H9 (cell line): ENCODE data around the gene AK4. TPM values are rescaled to one million over a fixed set of nuclear protein-coding genes. Genes with fewer than 3 reads are reported as not detected.

Source experiments
- DNase-seq: peaks from one replicate; pipeline ENCODE4 v3.0.0-alpha.2; 2017
- H2AFZ ChIP-seq: one replicate; pipeline ENCODE4 v1.6.1; 2013; ENCODE audit warnings: mild to moderate bottlenecking, low read length, control low read depth, moderate library complexity
- H2AK5ac ChIP-seq: 2 replicates; pipeline ENCODE4 v1.6.1; 2013; ENCODE audit warnings: low read length, control low read depth, mixed read lengths; ENCODE audit not compliant: insufficient read length
- H2BK120ac ChIP-seq: one replicate; pipeline ENCODE4 v1.6.1; 2013; ENCODE audit warnings: low read depth, mild to moderate bottlenecking, low read length, control low read depth, inconsistent platforms; ENCODE audit not compliant: poor library complexity, severe bottlenecking
- H2BK12ac ChIP-seq: 2 replicates; pipeline ENCODE4 v1.6.1; 2013; ENCODE audit warnings: low read length, control low read depth, mixed read lengths, low read depth; ENCODE audit not compliant: insufficient read length
- H2BK15ac ChIP-seq: 2 replicates; pipeline ENCODE4 v1.6.1; 2013; ENCODE audit warnings: low read depth, low read length, control low read depth
- H2BK20ac ChIP-seq: one replicate; pipeline ENCODE4 v1.6.1; 2013; ENCODE audit warnings: low read depth, mild to moderate bottlenecking, low read length, control low read depth, inconsistent platforms; ENCODE audit not compliant: poor library complexity, severe bottlenecking
- H2BK5ac ChIP-seq: 2 replicates; pipeline ENCODE4 v1.6.1; 2013; ENCODE audit warnings: low read length, control low read depth, mixed read lengths; ENCODE audit not compliant: insufficient read length
- H3K14ac ChIP-seq: 2 replicates; pipeline ENCODE4 v1.6.1; 2013; ENCODE audit warnings: low read length, control low read depth; ENCODE audit not compliant: insufficient read depth
- H3K18ac ChIP-seq: 2 replicates; pipeline ENCODE4 v1.6.1; 2013; ENCODE audit warnings: low read depth, mild to moderate bottlenecking, mixed read lengths, low read length, control low read depth; ENCODE audit not compliant: insufficient read length
- H3K23ac ChIP-seq: 2 replicates; pipeline ENCODE4 v1.6.1; 2013; ENCODE audit warnings: low read length, control low read depth, mixed read lengths, low read depth; ENCODE audit not compliant: insufficient read length
- H3K23me2 ChIP-seq: 2 replicates; pipeline ENCODE4 v1.6.1; 2013; ENCODE audit warnings: low read depth, mild to moderate bottlenecking, mixed read lengths, low read length, control low read depth; ENCODE audit not compliant: insufficient read length, poor library complexity, severe bottlenecking
- H3K27ac ChIP-seq: 2 replicates; pipeline ENCODE4 v1.5.1; 2013; ENCODE audit warnings: low read length, control low read depth, mixed read lengths, low read depth; ENCODE audit not compliant: insufficient read length
- H3K27me3 ChIP-seq: 2 replicates; pipeline ENCODE4 v1.6.1; 2013; ENCODE audit warnings: low read length, control low read depth, inconsistent platforms; ENCODE audit not compliant: insufficient read depth
- H3K4ac ChIP-seq: 2 replicates; pipeline ENCODE4 v1.6.1; 2013; ENCODE audit warnings: low read depth, mild to moderate bottlenecking, control low read depth, inconsistent platforms, low read length, moderate library complexity
- H3K4me1 ChIP-seq: 2 replicates; pipeline ENCODE4 v1.6.1; 2013; ENCODE audit warnings: low read length, control low read depth, inconsistent platforms; ENCODE audit not compliant: insufficient read depth
- H3K4me2 ChIP-seq: 2 replicates; pipeline ENCODE4 v1.6.1; 2013; ENCODE audit warnings: low read length, control low read depth, mixed read lengths; ENCODE audit not compliant: insufficient read length, insufficient read depth
- H3K56ac ChIP-seq: 2 replicates; pipeline ENCODE4 v1.6.1; 2013; ENCODE audit warnings: low read depth, mild to moderate bottlenecking, mixed read lengths, low read length, control low read depth; ENCODE audit not compliant: insufficient read length
- H3K79me1 ChIP-seq: 2 replicates; pipeline ENCODE4 v1.6.1; 2013; ENCODE audit warnings: low read depth, mild to moderate bottlenecking, moderate library complexity, low read length, control low read depth, inconsistent platforms; ENCODE audit not compliant: insufficient read depth, poor library complexity, severe bottlenecking
- H3K79me2 ChIP-seq: 2 replicates; pipeline ENCODE4 v1.6.1; 2013; ENCODE audit warnings: low read length, control low read depth, inconsistent platforms; ENCODE audit not compliant: insufficient read depth
- H3K9ac ChIP-seq: 2 replicates; pipeline ENCODE4 v1.6.1; 2013; ENCODE audit warnings: low read length, control low read depth, mixed read lengths; ENCODE audit not compliant: insufficient read length; ENCODE audit errors: extremely low read depth
- H3K9me3 ChIP-seq: one replicate; pipeline ENCODE4 v1.6.1; 2013; ENCODE audit warnings: low read depth, low read length, inconsistent platforms; ENCODE audit not compliant: control insufficient read depth
- H3T11ph ChIP-seq: one replicate; pipeline ENCODE4 v1.6.1; 2013; ENCODE audit warnings: mild to moderate bottlenecking, low read length, control low read depth, inconsistent platforms
- H4K20me1 ChIP-seq: one replicate; pipeline ENCODE4 v1.6.1; 2013; ENCODE audit not compliant: control insufficient read depth, insufficient read length, insufficient read depth
- H4K5ac ChIP-seq: 2 replicates; pipeline ENCODE4 v1.6.1; 2013; ENCODE audit warnings: low read depth, mild to moderate bottlenecking, mixed read lengths, low read length, control low read depth; ENCODE audit not compliant: insufficient read length
- H4K8ac ChIP-seq: replicated peaks from 2 replicates; pipeline ENCODE4 v1.6.1; 2013; ENCODE audit warnings: low read length, control low read depth, mixed read lengths, low read depth; ENCODE audit not compliant: insufficient read length
- H4K91ac ChIP-seq: 2 replicates; pipeline ENCODE4 v1.6.1; 2013; ENCODE audit warnings: low read depth, mild to moderate bottlenecking, moderate library complexity, mixed read lengths, low read length, control low read depth; ENCODE audit not compliant: insufficient read length
- H3K27ac Mint-ChIP-seq, 3 experiments: 2 replicates in 2 of 3; 3 replicates in 1 of 3; pipeline ENCODE4 v1.8.0; 2020 to 2021; ENCODE audit warnings: mixed read lengths in 3 of 3, mild to moderate bottlenecking in 1 of 3, moderate library complexity in 1 of 3
- H3K27me3 Mint-ChIP-seq: 2 replicates; pipeline ENCODE4 v1.8.0; 2021; ENCODE audit warnings: low read depth, mild to moderate bottlenecking, moderate library complexity, mixed read lengths
- H3K36me3 Mint-ChIP-seq, 3 experiments: 2 replicates in 2 of 3; 3 replicates in 1 of 3; pipeline ENCODE4 v1.8.0; 2020 to 2021; ENCODE audit warnings: low read depth in 3 of 3, mixed read lengths in 3 of 3; ENCODE audit not compliant: insufficient read depth in 1 of 3
- H3K4me1 Mint-ChIP-seq, 2 experiments: 2 replicates each; pipeline ENCODE4 v1.8.0; 2020; ENCODE audit warnings: mixed read lengths in 2 of 2
- H3K4me3 Mint-ChIP-seq, 2 experiments: 2 replicates in 1 of 2; 3 replicates in 1 of 2; pipeline ENCODE4 v1.8.0; 2020 to 2021; ENCODE audit warnings: mild to moderate bottlenecking in 2 of 2, mixed read lengths in 2 of 2, moderate library complexity in 1 of 2
- H3K9me3 Mint-ChIP-seq, 2 experiments: 2 replicates in 1 of 2; 3 replicates in 1 of 2; pipeline ENCODE4 v1.8.0; 2020; ENCODE audit warnings: mild to moderate bottlenecking in 2 of 2, mixed read lengths in 2 of 2, moderate library complexity in 1 of 2
- CTCF ChIP-seq: fragments of 200-600 bp; sonication (generic); conservative IDR thresholded peaks from 3 replicates; pipeline ENCODE4 v1.8.0; 2021; ENCODE audit warnings: antibody characterized with exemption, mild to moderate bottlenecking
- WGBS: extraction: QIAGEN DNeasy Blood & Tissue Kit; methylation state at CpG from one replicate; pipeline ENCODE4 v1.1.7; 2013; ENCODE audit warnings: missing lambda C conversion rate, low lambda C conversion rate, mixed read lengths; ENCODE audit not compliant: insufficient read length; ENCODE audit errors: extremely low coverage; 5-methylcytosine and 5-hydroxymethylcytosine counted together
- total RNA-seq: library from RNA; stranded (reverse); gene quantifications from 2 replicates; pipeline ENCODE4 v1.2.1, GENCODE V29; 2021

AK4 gene
- total RNA-seq, 1 experiment from 2014 or later, result 45.6 TPM

DNA sequence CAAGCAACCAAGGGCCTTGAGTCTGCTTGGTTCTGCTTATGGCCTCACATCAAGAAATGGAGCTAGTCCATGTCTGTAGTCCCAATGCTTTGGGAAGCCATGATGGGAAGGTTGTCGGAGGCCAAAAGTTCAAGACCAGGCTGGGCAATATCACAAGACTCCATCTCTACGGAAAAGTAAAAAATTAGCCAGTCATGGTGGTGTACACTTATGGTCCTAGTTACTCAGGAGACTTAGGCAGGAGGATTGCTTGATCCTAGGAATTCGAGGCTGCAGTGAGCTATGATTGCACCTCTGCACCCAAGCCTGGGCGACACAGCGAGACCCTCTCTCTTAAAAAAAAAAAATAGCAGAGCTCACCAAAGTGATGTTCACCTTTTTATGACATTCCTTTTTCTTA, 81.2 kb downstream of the AK4 start:
- Mint-ChIP-seq H3K36me3 (peaks cover 0 to 16% (median 8%) of the 10 kb centered on the region in 3 experiments; a peak in 4 of 7 replicates), H3K4me1 (peaks cover 10 to 11% of the 10 kb centered on the region in 2 experiments), H3K27me3 (no peaks in the 10 kb centered on the region), H3K4me3 (no peak overlapping the region), H3K9me3 (no peaks in the 10 kb centered on the region), H3K27ac (peak overlapping the region in 1 of 3 experiments; percentile 68; a peak in 1 of 7 replicates)
- Histone ChIP-seq H4K20me1 (no peaks in the 10 kb centered on the region), H4K5ac (no peak overlapping the region), H2BK12ac (no peak overlapping the region), H3K23ac (no peak overlapping the region), H3K18ac (no peak overlapping the region), H3K14ac (no peak overlapping the region), H2BK5ac (no peak overlapping the region), H3K9ac (no peak overlapping the region), H3K4me1 (no peaks in the 10 kb centered on the region; the same call in 1 of the 2 replicates), H2AK5ac (no peak overlapping the region), H3K79me1 (no peaks in the 10 kb centered on the region), H2AFZ (no peak overlapping the region), H3K4ac (no peak overlapping the region), H2BK120ac (no peak overlapping the region), H4K8ac (no peak overlapping the region), H4K91ac (no peak overlapping the region), H3K4me2 (no peak overlapping the region), H2BK20ac (no peak overlapping the region), H3K9me3 (no peaks in the 10 kb centered on the region), H3K23me2 (no peaks in the 10 kb centered on the region), H2BK15ac (no peak overlapping the region), H3K79me2 (no peaks in the 10 kb centered on the region), H3K56ac (no peak overlapping the region), H3T11ph (no peak overlapping the region), H3K27ac (no peak overlapping the region), H3K27me3 (no peaks in the 10 kb centered on the region)
- no CpG with 5 or more reads among the region's 5 CpGs for WGBS
- DNase-seq, result no peak
- no peak for TF ChIP-seq CTCF
